GM19328 (cell line): ENCODE results near the gene SLC28A1.
"Not testable (repeated sequence)": the region's sequence is repeated elsewhere in the genome, so short reads cannot be mapped to it uniquely, and the experiment has no call there.

Source experiments
- ATAC-seq: cut with Tn5 transposase; IDR thresholded peaks from one replicate; pipeline ENCODE4 v1.9.1; 2021; ENCODE audit warnings: mild to moderate bottlenecking, moderate library complexity; ENCODE audit not compliant: unreplicated experiment

Gene SLC28A1

GRCh38 chr15:84961707-84962106 is 77.2 kb downstream of the SLC28A1 start:
- ATAC-seq: no peak

- ATAC-seq: no peak
These were observed 78.5 kb downstream of the SLC28A1 start for GRCh38 chr15:84962955-84963354.

DNA sequence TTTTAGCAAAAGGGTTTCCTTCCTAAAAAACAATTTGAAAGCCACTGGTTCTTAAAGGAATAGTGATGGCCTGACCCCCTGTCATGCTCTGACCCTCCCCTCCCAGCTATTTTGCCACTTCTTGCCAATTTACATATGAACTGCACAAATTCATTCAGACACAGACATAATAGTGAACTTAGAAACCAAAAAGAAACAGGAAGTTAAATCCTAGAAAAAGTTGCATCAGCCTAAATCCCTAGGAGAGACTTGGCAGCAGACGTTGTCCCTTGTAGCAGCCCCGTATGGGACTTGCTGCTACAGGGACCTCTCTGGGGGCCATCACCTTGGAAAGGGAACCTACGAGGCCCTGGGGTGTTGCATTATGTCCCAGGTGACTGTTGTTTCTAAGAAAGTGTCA is 82.9 kb downstream of the SLC28A1 start:
- no peak for ATAC-seq

GRCh38 chr15:84968301-84968700 is 83.8 kb downstream of the SLC28A1 start:
- ATAC-seq: no peak

GRCh38 chr15:84969257-84969656 is 84.8 kb downstream of the SLC28A1 start:
- no peak for ATAC-seq

GRCh38 chr15:84970843-84971242 is 86.4 kb downstream of the SLC28A1 start:
- no peak for ATAC-seq

- ATAC-seq: no peak
These were observed 89.3 kb downstream of the SLC28A1 start for GRCh38 chr15:84973492-84974460.

GRCh38 chr15:84975871-84976351 is 91.4 kb downstream of the SLC28A1 start:
- ATAC-seq: no peak

GRCh38 chr15:84976746-84977345 is 92.4 kb downstream of the SLC28A1 start:
- ATAC-seq: no peak

- no peak for ATAC-seq
These were observed 95.2 kb downstream of the SLC28A1 start for GRCh38 chr15:84979651-84980050.

DNA sequence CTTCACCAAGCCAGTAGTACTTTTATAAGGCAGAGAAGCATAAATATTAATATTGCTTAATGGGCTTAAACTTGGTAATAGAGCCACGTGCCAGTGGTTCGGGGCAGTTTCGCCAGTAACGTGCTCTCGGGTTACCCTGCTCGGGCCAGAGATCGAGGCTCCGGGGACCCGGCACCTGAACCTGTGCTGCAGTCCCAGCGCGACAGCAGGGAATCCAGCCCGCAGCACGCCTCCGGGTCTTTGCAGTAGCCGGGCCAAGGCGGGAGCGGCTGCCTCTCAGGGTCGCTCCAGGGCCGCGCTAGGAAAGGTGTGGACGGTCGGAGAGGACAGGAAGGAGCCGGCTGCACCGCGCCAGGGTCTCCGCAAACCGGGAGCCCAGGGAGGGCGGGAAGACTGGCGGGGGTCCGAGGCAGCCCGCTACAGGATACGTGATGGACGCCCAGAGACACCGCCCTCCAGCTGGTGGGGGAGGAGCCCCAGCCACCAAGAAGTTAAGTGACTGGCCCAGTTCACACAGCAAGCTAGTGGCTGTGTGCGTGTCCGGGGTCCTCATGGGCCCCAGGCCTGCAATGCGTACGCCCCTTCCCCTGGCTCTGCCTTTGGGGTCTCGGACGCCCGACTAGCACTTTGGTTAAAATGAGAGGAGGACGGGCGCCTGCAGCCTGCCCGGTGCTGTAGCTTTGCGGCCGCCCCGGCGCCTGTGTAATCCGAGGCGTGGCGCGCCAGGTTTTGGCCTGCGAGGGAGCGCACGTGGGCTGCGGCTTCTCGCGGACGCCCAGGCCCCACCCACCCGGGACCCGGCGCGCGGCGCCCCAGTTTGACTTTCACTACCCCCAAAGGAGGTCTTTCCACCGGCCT is 96.0 kb downstream of the SLC28A1 start:
- ATAC-seq: peak; percentile 47

GRCh38 chr15:84981054-84981710 is 96.7 kb downstream of the SLC28A1 start:
- ATAC-seq: peak; percentile 52

- ATAC-seq: peak; percentile 18
These were observed 97.3 kb downstream of the SLC28A1 start, which contains the start of gene PDE8A for GRCh38 chr15:84981711-84982300. Gene PDE8A, plus strand, starts transcription at chr15:84981856. Its CDS starts 307 bp downstream, at chr15:84982163.

DNA sequence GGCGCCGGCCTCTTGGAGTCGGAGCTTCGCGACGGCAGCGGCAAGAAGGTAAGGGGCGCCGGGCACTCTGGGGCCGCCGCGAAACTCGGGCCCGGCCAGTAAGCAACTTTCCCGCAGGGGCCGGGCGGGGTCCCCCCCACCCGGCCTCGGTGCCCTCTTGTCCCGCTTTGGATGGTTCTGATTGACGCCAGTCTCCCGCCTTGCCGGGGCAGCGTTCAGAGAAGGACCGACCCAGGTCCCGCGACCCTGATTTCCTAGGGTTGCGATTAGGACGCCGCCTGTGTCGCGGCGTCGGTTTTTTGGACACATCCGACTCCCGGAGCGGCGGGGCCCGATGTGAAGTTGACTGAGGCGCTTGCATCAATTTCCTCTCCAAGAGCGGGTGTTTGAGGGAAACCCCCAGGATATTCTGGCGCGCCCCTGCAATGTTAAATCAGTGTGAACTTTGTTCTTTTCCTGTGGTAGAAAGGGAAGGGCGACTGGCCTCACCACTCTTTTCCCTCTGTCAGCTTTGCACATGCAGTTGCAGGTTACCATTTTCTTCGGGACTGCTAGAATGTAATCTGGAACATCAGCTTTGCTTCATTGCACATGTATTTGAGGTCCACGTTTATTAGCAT is 97.9 kb downstream of the SLC28A1 start:
- no peak for ATAC-seq

- ATAC-seq: no peak
These were observed 98.8 kb downstream of the SLC28A1 start for GRCh38 chr15:84983294-84983693.

DNA sequence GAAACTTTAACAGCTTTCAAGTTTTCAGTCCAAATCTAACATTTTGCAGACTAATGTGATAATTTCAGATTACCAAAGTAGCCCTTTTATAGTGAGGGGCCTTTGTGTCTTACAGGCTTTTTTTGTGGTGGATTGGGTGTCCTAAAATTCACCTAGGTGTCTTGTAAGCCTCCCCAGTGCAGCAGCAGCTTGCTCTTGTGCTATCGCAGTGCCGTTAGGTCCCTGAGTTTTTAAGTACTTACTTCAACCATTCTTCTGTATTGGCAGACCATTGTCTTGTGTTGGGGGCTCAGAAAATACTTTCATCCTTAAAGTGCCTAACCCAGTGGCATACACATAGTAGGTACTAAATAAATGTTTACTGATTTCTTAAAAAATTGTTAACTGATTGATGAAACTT is 99.2 kb downstream of the SLC28A1 start:
- ATAC-seq: no peak

GRCh38 chr15:84985158-84985557 is 100.7 kb downstream of the SLC28A1 start:
- no peak for ATAC-seq

DNA sequence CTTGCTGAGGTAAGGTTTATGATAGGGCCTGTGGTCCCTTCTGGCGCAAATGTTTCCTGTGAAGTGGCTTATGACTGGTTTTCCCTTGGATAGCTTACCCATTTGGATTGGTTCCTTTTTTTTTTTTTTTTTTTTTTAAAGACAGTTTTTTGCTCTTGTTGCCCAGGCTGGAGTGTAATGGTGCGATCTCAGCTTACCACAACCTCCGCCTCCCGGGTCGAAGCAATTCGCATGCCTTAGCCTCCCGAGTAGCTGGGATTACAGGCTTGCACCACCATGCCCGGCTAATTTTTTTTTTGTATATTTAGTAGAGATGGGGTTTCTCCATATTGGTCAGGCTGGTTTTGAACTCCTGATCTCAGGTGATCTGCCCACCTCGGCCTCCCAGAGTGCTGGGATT is 102.9 kb downstream of the SLC28A1 start:
- not testable (repeated sequence) for ATAC-seq

GRCh38 chr15:84987949-84988624 is 103.6 kb downstream of the SLC28A1 start:
- no peak for ATAC-seq
